Thyroid gland (tissue), 4 donors: ENCODE data around the gene POLN.

Experiments used
- CTCF ChIP-seq, 6 experiments: fragments of 200-600 bp in 3 of 6; fragments of 450-650 bp in 3 of 6; sonication (generic) in 3 of 6; IDR thresholded peaks; one replicate each; pipeline ENCODE4 v1.5.1; 2016 to 2019; ENCODE audit warnings: antibody characterized with exemption in 6 of 6, mild to moderate bottlenecking in 2 of 6, inconsistent platforms in 1 of 6, moderate library complexity in 1 of 6
- POLR2A ChIP-seq, 2 donors: fragments of 450-650 bp; IDR thresholded peaks; one replicate each; pipeline ENCODE4 v1.6.1; 2017; ENCODE audit warnings: antibody characterized with exemption in 2 of 2, mild to moderate bottlenecking in 2 of 2, moderate library complexity in 1 of 2

- TF ChIP-seq CTCF (IDR thresholded peaks at IDR 0.05), result peak in 2 of 6 experiments; percentile 16 to 23
- TF ChIP-seq POLR2A (IDR thresholded peaks at IDR 0.05), result no peak
Observed at GRCh38 chr4:2243681-2244380, 1.9 kb upstream of the POLN start.
